ENCODE results near the gene ELP2.

ELP2 gene

GRCh38 chr18:36124841-36125240 is 4.9 kb upstream of the ELP2 start:
- DNase-seq: no peak

- no peak for DNase-seq
Measured at GRCh38 chr18:36126668-36127067, 3.0 kb upstream of the ELP2 start.

GRCh38 chr18:36127836-36128529 is 1.7 kb upstream of the ELP2 start:
- DNase-seq: no peak

- DNase-seq: no peak
Measured at GRCh38 chr18:36128530-36128870, 1.2 kb upstream of the ELP2 start.

GRCh38 chr18:36128907-36129299 is 796 bp upstream of the ELP2 start:
- DNase-seq: no peak

GRCh38 chr18:36130039-36130831 is 536 bp downstream of the ELP2 start:
- no peak for DNase-seq

DNA sequence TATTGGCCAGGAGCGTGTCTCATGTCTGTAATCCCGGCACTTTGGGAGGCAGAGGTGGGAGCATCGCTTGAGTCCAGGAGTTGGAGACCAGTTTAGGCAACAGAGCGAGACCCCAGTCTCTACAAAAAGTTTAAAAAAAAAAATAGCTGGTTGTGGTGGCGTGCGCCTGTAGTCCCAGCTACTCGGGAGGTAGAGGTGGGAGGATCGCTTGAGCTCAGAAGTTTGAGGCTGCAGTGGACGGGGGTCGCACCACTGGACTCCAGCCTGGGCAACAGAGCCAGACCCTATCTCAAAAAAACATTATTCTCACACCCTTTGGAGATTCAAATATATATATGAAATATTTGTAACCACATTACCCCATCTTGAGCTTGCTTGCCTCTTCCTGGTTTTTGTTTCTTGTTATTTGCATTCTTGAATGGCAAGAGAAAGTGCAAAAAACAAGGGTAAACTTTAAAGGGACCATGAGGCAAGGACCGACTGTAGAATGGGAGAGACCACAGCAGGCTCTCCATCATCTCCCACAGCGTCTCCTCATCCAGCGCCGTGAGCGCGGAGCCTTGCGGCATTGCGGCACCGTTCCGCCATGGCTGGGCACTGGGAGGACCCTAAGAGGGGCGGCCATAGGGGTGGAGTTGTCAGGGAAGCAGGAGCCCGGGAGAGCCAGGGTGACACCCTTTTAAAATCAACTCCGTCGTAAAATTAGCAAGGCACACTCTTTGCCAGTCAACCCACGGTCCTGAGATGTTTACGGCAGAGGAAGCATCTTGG is 1.4 kb downstream of the ELP2 start:
- no peak for DNase-seq

DNA sequence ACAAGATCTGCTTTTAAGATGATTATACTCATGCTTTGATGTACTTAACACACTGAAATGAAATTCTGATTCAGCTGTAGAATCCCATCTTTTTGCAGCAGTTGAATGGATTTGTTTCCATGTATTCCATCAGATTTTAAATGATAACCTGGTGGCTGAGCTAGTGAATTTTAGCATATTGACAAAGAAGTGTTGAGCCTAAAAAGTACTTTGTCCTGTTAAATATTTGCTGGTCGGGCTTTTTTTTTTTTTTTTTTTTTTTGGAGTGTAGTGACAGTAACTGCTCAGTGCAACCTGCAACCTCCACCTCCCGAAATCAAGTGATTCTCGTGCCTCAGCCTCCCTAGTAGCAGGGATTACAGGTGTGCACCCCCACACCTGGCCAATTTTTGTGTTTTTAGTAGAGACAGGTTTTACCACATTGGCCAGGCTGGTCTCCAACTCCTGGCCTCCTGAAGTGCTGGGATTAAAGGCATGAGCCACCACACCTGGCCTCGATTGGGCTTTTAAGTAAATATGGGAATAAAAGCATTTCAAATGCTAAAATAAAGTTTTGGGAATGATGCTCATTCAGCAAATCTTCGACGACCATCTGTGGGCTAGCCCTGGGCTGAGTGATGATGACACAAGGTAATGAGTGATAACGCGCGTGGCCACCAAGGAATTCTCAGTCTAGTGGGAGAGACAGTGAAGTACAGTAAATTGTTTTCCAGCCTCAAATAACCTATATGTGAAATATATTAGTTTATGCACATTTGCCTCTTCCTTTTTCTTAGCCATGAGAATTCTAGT is 2.2 kb downstream of the ELP2 start:
- no peak for DNase-seq

GRCh38 chr18:36132756-36133155 is 3.1 kb downstream of the ELP2 start:
- no peak for DNase-seq

DNA sequence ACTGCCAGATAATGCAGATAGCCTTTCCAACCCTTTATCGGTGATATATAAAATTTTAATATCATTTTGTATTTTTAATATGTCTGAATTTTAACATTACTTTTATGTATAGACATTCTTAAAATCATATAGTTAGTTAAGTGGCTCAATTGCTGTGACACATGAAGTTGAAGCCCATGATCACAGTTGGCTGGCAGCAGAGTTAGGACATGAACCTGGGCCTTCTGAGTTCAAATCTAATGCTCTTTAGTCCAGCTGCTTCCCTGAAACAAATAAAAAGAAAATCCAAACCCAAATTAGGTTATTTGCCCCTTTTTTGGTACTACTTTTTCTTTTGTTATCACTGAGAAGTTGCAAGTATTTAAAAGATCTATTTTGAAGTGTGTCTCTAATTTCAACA is 5.6 kb downstream of the ELP2 start:
- no peak for DNase-seq

DNA sequence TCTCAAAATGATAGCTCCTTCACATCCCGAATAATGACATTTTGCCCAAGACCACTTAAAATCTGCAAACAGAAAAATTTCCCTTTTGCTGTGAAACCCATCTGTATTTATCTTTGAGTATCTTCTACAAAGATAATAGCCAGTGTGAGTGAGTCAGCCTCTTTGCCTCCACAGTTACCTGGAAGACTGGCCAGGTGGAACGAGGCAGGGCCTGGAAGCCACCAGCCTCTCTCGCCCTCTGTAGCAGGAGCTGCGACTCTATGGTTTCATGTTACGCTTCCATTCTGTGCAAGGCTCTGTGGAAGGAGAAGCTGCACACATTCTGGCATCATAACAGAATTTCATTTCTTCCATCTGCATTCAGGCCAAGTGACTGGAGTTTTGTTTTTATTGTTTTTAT is 9.5 kb downstream of the ELP2 start:
- DNase-seq: no peak

GRCh38 chr18:36141576-36141975 is 11.9 kb downstream of the ELP2 start:
- no peak for DNase-seq

GRCh38 chr18:36142751-36143150 is 13.1 kb downstream of the ELP2 start:
- no peak for DNase-seq

- no peak for DNase-seq
Measured at GRCh38 chr18:36143391-36143790, 13.7 kb downstream of the ELP2 start.

DNA sequence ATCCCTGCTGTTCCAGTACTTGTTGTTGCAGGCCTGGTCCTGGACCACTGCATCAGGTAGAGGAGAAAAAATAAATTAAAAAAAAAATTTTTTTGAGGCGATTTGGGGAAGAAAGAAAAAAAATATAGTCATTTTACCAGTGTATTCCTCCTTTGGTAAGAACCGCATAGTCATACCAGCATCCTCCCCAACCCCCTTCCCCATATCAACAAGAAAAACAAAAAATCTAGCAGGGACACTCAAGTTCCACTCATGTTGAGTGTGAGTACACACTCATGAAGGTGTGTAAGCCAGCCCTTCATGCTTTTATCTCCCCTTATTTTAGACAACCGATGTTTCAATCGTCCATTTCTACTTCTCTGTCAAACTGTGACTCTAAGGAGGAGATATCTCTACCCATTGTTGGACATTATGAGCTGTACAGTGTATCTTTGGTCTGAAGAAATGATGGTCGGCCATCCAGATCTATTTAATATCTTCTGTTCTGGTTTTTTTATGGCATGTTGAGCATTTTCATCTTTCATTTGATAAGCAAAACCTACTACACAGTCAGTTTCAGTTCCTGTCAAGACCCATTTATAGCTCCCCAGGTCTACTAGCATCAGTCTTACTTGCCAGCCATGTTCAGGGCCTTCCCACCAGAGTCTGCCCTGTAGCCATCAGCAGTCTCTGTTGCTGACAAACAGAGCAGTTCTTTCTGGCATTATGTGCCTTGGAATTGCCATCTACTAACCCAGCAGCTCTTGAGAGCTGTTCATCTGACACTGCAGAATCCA is 20.0 kb downstream of the ELP2 start:
- no peak for DNase-seq

DNA sequence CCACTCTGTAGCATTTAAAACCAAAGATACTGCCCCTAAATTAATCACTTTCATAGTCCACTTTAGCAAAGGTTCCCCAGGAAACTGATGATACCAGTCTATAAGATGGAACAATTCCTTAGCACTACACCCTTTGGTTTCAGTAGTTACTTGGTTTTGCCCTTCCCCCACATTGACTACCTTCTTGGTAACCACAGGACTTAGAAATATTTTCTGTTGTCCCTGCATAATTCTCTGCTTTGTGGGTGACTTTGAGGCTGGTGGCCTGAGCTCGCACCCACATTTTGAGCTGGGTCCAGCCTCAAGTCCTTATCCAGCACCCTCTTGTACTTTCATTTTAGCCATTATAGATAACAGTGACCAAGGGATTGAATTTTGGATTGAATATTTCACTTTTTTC is 23.1 kb downstream of the ELP2 start:
- DNase-seq: no peak

- no peak for DNase-seq
Measured at GRCh38 chr18:36153203-36153602, 23.5 kb downstream of the ELP2 start.

DNA sequence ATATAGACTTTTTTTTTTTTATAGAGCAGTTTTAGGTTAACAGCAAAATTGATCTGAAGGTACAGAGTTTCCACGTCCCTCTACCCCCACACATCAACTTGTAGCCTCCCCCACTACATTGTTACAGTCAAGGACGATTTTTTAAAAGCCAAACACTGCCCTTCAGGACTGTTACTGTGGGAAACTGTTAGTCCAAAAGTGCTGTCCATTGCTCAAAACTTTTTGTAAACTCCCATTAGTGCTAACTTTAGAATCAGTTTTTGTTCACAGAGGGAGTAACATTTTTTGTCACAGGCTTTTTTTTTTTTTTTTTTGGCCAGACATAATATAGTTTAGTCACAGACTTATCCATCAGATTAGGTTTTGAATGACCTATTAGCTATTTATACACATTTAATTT is 24.1 kb downstream of the ELP2 start:
- no peak for DNase-seq

GRCh38 chr18:36155851-36156757 is 26.4 kb downstream of the ELP2 start:
- DNase-seq: no peak

- no peak for DNase-seq
Measured at GRCh38 chr18:36157441-36157840, 27.7 kb downstream of the ELP2 start.

DNA sequence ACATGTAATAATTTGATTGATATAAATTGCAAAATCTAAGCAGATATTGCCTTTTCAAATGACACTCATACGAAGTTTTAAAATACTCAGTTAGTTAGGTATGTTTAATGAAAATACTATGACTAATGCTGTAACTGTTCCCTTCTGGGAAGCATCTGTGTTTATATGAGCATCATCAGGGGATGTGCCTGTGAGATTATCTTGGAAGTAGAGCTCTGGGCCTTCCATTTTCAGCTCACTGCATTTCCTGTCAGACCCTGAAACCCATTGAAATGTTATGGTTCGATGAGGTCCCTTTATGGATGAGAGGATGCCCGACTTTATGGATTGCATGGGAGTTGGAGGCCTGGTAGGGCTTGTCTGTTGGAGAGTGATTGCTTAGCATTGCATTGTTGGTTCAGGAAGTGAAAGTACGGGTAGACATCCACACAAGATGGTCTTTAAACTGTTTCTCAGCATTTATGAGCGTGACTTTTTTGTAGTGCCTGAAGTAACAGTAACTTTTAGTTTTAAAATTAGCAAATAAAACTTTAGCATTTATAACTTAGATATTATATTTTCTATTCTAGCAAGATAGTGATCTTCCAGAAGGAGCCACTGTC is 28.7 kb downstream of the ELP2 start:
- DNase-seq: no peak
